NCI-H2227 treated with DMSO at 0.1 percent for 48 hours (cell line): Measurements from ENCODE around the gene C4B.
"Not testable (repeated sequence)": the region's sequence is repeated elsewhere in the genome, so short reads cannot be mapped to it uniquely, and the experiment has no call there.

Experiments used
- DNase-seq: peaks from one replicate; lab custom pipeline; 2025; lab: John Stamatoyannopoulos, UW

The C4B gene

GRCh38 chr6:32052626-32053025, 38.0 kb downstream of the C4B start:
- not testable (repeated sequence) for DNase-seq

- DNase-seq, result not testable (repeated sequence)
Observed at GRCh38 chr6:32053314-32053713, 38.7 kb downstream of the C4B start.

DNA sequence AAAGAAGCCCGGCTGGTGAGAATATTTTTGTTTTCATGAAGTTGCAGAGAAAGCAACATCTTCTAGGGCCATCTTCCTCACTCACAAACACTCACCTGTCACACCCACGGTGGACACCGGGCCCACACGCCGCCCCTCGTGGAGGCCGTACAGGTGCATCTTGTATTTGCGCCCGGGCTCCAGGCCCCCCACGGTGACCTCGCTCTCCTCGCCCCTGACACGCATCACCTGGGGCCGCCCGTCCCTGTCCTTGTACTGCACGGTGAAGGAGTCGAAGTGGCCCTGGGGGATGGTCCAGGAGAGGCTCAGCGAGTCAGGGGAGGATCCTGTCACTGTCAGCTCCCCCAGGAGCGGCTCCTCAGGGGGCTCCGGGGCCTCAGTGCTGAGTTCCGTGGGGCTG, 41.2 kb downstream of the C4B start:
- not testable (repeated sequence) for DNase-seq

DNA sequence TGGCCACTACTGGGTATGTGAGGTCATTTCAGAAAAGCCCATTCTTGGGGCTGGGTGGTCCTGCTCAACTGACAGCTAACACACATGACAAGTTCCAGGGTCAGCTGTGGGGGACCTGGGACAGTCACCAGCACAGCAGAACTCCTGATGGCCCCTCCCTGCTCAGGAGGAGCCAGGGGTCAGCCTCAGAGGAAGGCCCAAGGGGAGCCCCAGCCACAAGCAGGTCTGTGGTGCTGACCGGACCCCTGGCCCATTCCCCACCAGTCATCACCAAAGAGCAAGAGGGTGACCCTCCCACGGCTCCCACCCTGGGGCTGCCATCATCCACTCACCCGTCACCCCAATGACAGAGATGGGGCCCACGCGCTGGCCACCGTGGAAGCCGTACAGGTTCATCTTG, 41.7 kb downstream of the C4B start:
- no peak for DNase-seq

- DNase-seq, result no peak
Observed at GRCh38 chr6:32057966-32058365, 43.4 kb downstream of the C4B start.

DNA sequence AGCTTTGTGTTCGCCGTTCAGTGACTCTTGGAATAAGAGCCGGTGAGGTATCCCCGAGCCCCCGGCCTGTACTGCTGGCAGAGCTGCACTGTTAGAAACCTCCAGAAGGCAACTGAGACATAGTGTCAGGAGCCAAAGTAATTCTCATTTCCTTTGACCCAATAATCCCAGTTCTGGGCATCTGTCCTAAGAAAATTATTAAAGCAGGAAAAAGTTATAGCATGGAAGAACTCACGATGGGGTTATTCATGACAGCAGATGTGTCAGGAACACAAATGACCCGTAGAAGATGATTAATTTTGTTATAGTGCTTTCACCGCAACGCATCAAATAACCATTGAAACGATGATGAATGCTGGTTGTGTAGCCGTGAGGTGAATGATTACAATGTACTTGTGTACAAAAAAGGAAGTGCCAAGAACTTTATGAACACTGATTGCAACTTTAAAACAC, 43.9 kb downstream of the C4B start:
- no peak for DNase-seq

- DNase-seq, result no peak
Observed at GRCh38 chr6:32060966-32061655, 46.5 kb downstream of the C4B start.

DNA sequence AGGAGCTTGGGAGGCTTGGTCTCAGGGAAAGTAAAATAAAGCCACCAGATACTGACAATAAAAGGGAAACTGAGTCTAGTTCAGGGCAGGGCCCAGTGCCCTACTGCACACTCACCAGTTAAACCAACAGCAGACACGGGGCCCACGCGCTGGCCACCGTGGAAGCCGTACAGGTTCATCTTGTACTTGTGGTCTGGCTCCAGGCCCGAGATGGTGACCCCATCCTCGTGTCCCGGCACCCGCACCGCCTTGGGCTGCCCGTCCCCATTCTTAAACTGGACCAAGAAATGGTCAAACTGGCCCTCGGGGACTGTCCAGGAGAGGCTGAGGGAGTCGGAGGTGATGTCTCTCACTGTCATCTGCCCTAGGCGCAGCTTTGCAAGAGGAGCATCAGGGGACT, 50.1 kb downstream of the C4B start:
- DNase-seq, result no peak

GRCh38 chr6:32067521-32067920, 52.9 kb downstream of the C4B start:
- not testable (repeated sequence) for DNase-seq

- DNase-seq, result not testable (repeated sequence)
Observed at GRCh38 chr6:32068315-32068714, 53.7 kb downstream of the C4B start.

DNA sequence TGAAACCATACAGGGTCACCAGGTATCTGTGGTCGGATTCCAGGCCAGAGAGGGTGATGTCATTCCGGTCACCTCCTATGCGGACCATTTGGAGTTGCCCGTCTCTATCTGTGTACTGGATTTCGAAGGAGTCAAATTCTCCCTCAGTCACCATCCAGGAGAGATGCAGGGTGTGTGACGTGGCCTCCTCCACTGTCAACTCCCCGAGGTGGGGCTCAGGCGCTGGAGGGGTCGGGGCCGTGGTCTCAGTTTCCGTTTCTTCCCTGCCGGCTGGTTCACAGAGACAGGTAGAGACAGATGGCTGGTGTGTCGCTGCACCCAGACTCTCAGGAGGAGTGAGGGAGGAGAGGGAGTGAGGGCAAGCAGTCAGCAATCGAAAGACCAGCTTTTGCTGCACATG, 54.3 kb downstream of the C4B start:
- DNase-seq, result no peak

GRCh38 chr6:32069460-32069859, 54.9 kb downstream of the C4B start:
- no peak for DNase-seq

DNA sequence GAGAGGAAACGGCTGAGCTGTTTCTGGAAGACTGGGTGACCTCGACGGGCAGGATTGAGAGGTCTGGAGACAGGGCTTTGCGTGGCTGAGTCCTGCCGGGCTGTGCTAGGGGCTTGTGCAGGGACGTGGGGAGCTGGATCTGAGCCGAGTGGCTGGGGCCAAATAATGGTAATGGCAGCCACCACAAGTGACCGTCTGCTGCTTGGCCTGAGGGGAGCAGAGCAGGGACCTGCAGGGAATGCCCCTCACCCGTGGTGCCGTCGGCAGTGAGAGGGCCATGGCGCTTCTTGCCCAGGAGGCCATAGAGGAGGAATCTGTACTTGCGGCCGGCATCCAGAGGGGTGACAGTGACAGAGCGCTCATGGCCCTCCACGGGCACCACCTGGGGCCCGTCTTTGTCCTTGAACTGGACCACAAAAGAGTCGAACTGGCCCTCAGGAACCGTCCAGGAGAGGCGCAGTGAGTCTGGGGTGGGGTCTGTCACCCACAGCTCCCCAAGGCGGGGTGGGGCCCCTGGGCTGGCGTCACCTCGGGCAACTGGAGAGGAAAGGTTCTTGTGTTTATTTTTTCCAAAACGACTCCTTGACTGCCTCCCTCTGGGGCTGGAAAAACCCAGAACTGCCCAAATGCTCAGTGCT, 55.4 kb downstream of the C4B start:
- no peak for DNase-seq

DNA sequence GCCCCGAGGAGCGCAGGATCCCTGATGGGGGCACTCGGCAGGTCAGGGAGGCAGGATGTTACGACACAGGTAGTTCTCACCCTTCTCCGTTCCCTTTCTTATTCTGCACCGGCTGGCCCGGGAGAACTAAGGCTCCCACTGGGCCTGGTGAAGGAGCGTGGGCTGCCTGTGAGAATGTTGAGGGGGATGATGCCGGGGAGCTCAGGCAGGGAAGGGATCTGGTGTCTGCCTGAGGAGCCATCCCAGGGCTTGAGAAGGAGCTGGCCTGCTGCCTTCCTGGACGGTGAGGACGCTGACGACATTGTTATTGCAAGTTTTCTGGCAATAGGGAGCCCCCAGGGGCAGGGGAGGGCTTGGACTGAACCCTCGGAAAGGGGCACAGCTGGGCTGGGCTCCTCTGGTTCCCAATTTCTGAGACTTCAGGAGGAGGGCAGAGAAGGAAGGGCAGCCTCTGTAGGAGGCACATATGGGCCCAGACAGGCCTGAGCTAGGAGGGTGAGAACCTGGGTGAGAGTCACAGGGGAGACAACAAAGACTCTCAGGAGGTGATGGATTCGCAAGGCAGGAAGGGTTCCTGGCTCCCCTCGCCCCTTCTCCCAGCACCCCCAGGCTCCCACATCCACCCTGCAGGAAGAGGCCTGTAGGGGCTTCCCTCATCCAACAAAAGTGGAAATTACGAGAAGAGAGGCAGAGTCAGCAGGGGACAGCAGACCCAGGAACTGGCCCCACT, 56.4 kb downstream of the C4B start:
- DNase-seq, result no peak

- no peak for DNase-seq
Observed at GRCh38 chr6:32073101-32073500, 58.5 kb downstream of the C4B start.

GRCh38 chr6:32073613-32074012, 59.0 kb downstream of the C4B start:
- DNase-seq, result no peak

DNA sequence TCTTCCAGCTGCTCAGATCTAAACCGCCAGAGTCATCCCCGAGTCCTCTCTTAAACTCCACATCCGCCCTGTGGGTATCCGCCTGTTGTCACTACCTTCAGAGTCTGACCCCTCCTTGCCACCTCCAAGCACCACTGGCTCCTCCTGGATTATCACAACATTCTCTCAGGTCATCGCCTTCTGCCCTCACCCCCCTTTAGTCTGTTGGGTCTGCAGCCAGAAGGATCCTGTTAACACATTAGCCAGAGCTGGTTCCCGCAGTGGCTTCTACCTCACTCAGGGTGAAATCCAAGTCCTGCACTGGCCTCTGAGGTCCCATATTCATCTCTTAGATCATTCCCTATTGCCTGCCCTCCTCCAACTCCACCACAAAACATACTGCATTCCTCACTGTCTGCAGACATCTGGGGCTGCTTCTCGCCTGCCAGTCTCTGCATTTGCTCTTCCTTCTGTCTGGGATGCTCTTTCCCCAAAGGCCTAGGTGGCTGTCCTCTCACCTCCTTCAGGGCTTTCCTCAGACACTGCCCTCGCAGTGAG, 60.5 kb downstream of the C4B start:
- no peak for DNase-seq

- DNase-seq, result no peak
Observed at GRCh38 chr6:32075781-32076180, 61.2 kb downstream of the C4B start.

DNA sequence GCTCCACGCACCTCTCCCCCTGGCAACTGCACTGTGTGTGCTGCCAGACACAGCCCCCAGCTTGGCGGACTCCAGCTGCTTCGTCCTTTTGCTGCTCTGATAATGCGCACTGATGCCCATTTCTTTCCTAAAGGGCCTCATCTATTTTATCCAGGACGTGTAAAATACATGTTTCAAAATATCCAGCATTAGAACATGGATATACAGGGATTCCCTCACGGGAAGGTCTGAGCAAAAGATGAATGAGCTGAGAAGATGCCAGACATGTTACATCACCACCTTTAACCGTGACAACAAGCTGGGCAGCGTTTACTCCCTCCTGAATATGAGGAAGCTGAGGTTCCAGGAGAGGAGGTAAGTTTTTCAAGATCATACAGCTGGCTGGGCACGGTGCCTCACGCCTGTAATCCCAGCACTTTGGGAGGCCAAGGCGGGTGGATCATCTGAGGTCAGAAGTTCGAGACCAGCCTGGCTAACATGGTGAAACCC, 61.8 kb downstream of the C4B start:
- no peak for DNase-seq

DNA sequence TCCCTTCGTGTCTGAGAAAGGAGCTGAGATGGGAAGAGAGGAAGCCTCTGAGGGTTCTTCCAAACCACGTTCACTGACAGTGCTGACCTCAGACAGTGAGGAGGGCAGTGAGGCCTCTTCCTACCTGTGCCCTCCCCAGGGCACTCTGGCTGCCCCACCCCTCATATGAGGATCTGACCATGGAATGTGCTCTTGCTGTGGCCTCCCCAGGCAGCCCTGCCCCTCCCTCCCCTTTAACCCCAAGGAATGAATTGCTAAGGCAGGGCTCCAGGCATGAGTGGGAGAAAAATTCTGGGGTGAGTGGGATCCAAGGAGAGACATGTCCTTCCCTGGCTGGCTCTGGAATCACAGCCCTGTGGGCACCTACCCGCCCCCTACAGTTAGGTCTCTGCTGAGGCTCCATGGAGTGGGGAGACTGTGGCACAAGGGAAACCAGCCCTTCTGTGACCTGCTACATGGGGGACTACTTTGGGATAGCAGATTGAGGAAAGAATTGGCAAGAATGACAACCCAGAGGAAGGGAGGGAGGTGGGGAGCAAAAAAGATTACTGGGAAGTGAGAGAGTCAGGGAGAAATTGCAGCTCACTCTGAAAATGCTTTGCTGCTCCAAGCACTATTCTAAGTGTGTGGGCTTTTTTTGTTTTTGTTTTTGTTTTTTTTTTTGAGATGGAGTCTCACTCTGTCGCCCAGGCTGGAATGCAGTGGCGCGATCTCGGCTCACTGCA, 65.1 kb downstream of the C4B start:
- no peak for DNase-seq

DNA sequence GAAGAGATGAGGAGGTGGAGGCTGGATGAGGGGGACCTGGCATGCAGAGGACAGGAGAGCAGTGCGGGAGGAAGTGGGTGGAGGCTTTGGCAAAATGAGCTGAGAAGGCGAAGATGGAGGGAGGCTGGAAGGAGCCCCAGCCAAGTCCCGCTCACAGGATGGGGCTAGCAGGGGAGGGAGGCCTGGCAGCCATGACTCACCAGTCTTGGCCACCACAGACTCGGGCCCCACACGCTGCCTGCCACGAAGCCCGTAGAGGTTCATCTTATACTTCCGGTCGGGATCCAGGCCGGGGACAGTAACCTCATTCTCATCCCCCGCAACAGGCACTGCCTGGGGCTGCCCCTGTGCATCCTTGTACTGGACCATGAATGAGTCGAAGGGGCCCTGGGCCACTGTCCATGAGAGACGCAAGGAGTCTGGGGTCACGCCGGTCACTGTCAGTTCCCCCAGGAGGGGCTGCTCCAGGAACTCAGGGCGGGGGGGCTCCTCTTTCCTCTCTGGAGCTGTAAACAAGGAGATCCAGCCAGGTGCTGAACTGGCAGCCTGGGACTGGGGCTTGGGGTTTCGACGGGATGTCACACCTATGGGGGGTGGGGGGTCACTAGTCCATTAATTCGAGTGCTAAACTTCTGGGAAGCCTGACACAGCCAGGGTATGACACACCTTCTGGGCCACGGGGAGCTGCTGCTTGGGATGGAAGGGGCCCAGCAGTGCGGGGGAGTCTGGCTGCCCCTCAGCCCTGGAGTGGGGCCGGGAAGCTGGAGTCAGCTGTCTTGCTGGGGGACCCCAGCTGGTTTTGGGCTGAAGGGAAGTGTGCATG, 66.8 kb downstream of the C4B start:
- no peak for DNase-seq
